ENCODE measurements around the gene MCAM.

The MCAM gene

GRCh38 chr11:119316729-119317591 is at the start of gene MCAM:
TSS of gene MCAM (minus strand) at chr11:119317130. CDS start at chr11:119317101, 29 bp downstream.
- DNase-seq: peak; percentile 77

- no peak for DNase-seq
Measured at GRCh38 chr11:119365071-119365591, 48.2 kb upstream of the MCAM start.

- DNase-seq: no peak
Measured at GRCh38 chr11:119363851-119364590, 47.1 kb upstream of the MCAM start.

GRCh38 chr11:119363081-119363850 is 46.3 kb upstream of the MCAM start:
- DNase-seq: peak; percentile 37

GRCh38 chr11:119362741-119363080 is 45.8 kb upstream of the MCAM start:
- DNase-seq: no peak

- DNase-seq: no peak
Measured at GRCh38 chr11:119361941-119362725, 45.2 kb upstream of the MCAM start.

GRCh38 chr11:119361056-119361787 is 44.3 kb upstream of the MCAM start:
- DNase-seq: peak; percentile 49

- DNase-seq: no peak
Measured at GRCh38 chr11:119359365-119360214, 42.7 kb upstream of the MCAM start.

- DNase-seq: no peak
Measured at GRCh38 chr11:119357074-119357473, 40.1 kb upstream of the MCAM start.

GRCh38 chr11:119356349-119357031 is 39.6 kb upstream of the MCAM start:
- peak; percentile 93 for DNase-seq

- DNase-seq: no peak
Measured at GRCh38 chr11:119355091-119355843, 38.3 kb upstream of the MCAM start.

- peak; percentile 66 for DNase-seq
Measured at GRCh38 chr11:119352857-119353260, 35.9 kb upstream of the MCAM start.

- no peak for DNase-seq
Measured at GRCh38 chr11:119351232-119351631, 34.3 kb upstream of the MCAM start.

- no peak for DNase-seq
Measured at GRCh38 chr11:119350302-119350701, 33.4 kb upstream of the MCAM start.

GRCh38 chr11:119347940-119348605 is 31.1 kb upstream of the MCAM start:
- DNase-seq: no peak

- DNase-seq: no peak
Measured at GRCh38 chr11:119347242-119347641, 30.3 kb upstream of the MCAM start.

GRCh38 chr11:119346605-119347004 is 29.7 kb upstream of the MCAM start, which contains the start of gene MFRP:
TSS of gene MFRP (minus strand) at chr11:119346705. CDS start at chr11:119346513, 192 bp downstream.
- no peak for DNase-seq

- DNase-seq: no peak
Measured at GRCh38 chr11:119345685-119346084, 28.8 kb upstream of the MCAM start.

All from retina (tissue), 1 donor.